ENCODE data around the gene SPTBN4. TPM values are rescaled to one million over a fixed set of nuclear protein-coding genes. Genes with fewer than 3 reads are reported as not detected.

Gene SPTBN4
- 161 TPM for total RNA-seq (ENCODE audit: unreplicated experiment)
- long read RNA-seq, transcript SPTBN4-203 (10 exons, 2,419 nt) = major isoform, 7 of 33 reads
- long read RNA-seq, transcript SPTBN4-210 (7 exons, 1,857 nt) = minor isoform, 5 of 33 reads
- long read RNA-seq, partial matches to known transcripts = 6 of 33 reads
- long read RNA-seq, other reads (novel, unspliced or antisense) = 13 of 33 reads

DNA sequence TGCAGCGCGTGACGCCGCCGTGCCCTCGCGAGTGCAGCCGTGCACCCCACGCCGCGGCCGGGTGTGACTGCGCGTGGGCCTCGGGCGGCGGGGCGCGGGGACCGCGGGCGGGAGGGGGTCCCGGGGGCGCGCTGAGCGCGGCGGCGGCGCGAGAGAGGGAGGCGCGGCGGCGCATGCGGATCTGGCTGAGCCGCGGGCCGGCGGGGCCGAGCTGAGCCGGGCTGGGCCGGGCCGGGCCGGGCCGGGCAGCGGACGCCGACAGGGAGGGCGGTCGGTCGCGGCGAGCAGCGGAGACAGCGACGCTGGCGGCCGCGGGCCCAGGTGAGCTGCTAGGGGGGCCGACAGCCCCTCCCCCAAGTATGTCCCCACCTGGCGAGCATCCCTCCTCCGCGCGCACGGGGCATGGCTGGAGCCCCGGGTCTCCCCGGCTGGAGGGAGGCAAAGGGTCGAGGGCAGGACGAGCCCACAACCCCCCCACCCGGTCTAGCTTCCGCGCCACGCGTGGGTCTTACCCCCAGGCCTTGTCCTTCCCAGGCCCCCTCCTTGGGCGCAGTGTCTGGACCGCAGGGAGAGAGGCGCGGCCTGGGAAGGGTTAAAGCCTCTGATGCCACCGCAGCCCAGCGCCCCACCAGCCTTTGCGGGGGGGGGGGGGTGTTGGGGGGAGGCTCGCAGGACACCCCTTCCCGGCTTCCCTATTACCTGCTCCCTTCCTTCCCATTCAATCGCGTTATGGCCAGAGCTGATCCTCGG, at the start of gene SPTBN4:
SPTBN4 (plus strand) TSS at position 17 of the 750 bp plus-strand sequence. CDS start 5,621 bp downstream, outside the sequence.
- TF ChIP-seq, protein P1, sequence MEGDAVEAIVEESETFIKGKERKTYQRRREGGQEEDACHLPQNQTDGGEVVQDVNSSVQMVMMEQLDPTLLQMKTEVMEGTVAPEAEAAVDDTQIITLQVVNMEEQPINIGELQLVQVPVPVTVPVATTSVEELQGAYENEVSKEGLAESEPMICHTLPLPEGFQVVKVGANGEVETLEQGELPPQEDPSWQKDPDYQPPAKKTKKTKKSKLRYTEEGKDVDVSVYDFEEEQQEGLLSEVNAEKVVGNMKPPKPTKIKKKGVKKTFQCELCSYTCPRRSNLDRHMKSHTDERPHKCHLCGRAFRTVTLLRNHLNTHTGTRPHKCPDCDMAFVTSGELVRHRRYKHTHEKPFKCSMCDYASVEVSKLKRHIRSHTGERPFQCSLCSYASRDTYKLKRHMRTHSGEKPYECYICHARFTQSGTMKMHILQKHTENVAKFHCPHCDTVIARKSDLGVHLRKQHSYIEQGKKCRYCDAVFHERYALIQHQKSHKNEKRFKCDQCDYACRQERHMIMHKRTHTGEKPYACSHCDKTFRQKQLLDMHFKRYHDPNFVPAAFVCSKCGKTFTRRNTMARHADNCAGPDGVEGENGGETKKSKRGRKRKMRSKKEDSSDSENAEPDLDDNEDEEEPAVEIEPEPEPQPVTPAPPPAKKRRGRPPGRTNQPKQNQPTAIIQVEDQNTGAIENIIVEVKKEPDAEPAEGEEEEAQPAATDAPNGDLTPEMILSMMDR (IDR thresholded peaks at IDR 0.05; ENCODE audit: partially characterized antibody, unreplicated experiment) = no peak
- no peak for DNase-seq
- no peaks in the 10 kb centered on the region for H3K36me3 Mint-ChIP-seq (ENCODE audit: unreplicated experiment)
- peak within 1 kb of the TSS; percentile 60 for H3K27ac Mint-ChIP-seq (ENCODE audit: unreplicated experiment)
- peaks cover 6% of the 10 kb centered on the region for H3K4me1 Mint-ChIP-seq (ENCODE audit: low read depth, unreplicated experiment)
- H3K9me3 Mint-ChIP-seq (ENCODE audit: unreplicated experiment) = no peaks in the 10 kb centered on the region
- peaks cover 23% of the 10 kb centered on the region for H3K27me3 Mint-ChIP-seq (ENCODE audit: unreplicated experiment)
- peak within 1 kb of the TSS; percentile 88 for H3K4me3 Mint-ChIP-seq (ENCODE audit: unreplicated experiment)

- Mint-ChIP-seq H3K27me3 (ENCODE audit: unreplicated experiment) (peaks cover 3% of the 10 kb centered on the region), H3K9me3 (ENCODE audit: unreplicated experiment) (peaks cover 6% of the 10 kb centered on the region), H3K27ac (ENCODE audit: unreplicated experiment) (peak overlapping the region; percentile 30), H3K4me3 (ENCODE audit: unreplicated experiment) (no peak overlapping the region), H3K36me3 (ENCODE audit: unreplicated experiment) (no peaks in the 10 kb centered on the region), H3K4me1 (ENCODE audit: low read depth, unreplicated experiment) (peaks cover 27% of the 10 kb centered on the region)
- TF ChIP-seq, protein P1 (IDR thresholded peaks at IDR 0.05; ENCODE audit: partially characterized antibody, unreplicated experiment) = no peak
- DNase-seq = no peak
Observed at GRCh38 chr19:40417643-40417981, 49.2 kb upstream of the SPTBN4 start.

GRCh38 chr19:40418040-40418439, 48.8 kb upstream of the SPTBN4 start:
- Mint-ChIP-seq H3K9me3 (ENCODE audit: unreplicated experiment) (peaks cover 6% of the 10 kb centered on the region), H3K36me3 (ENCODE audit: unreplicated experiment) (no peaks in the 10 kb centered on the region), H3K4me1 (ENCODE audit: low read depth, unreplicated experiment) (peaks cover 27% of the 10 kb centered on the region), H3K27ac (ENCODE audit: unreplicated experiment) (peak overlapping the region; percentile 76), H3K27me3 (ENCODE audit: unreplicated experiment) (peaks cover 3% of the 10 kb centered on the region), H3K4me3 (ENCODE audit: unreplicated experiment) (peak overlapping the region; percentile 28)
- TF ChIP-seq, protein P1 (IDR thresholded peaks at IDR 0.05; ENCODE audit: partially characterized antibody, unreplicated experiment) = no peak
- no peak for DNase-seq

DNA sequence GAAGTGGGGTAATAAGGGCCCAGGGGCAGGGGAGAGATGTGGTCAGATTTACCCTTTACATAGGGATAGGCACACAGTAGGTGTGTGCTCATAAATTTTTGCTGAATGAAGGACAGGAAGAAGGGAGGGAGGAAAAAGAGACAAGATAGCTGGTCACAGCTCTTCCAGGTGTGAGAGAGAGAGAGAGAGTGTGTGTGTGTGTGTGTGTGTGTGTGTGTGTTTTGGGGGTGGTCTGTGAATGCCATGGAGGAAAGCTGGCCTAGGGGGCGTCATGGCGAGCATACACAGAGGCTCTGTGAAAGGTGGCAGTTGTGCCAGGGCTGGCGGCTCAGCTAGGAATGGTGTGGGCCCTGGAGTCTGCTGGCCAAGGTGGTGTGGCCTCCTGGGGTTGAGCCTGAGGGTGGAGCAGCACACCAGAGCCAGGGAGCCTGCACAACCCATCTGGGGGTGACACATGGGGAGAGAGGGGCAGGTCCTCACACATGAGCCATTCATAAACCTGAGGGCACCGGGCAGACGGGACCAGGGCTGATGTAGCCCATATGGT, 47.7 kb upstream of the SPTBN4 start:
- TF ChIP-seq, protein P1 (IDR thresholded peaks at IDR 0.05; ENCODE audit: partially characterized antibody, unreplicated experiment) = no peak
- H3K9me3 Mint-ChIP-seq (ENCODE audit: unreplicated experiment) = peaks cover 6% of the 10 kb centered on the region

DNA sequence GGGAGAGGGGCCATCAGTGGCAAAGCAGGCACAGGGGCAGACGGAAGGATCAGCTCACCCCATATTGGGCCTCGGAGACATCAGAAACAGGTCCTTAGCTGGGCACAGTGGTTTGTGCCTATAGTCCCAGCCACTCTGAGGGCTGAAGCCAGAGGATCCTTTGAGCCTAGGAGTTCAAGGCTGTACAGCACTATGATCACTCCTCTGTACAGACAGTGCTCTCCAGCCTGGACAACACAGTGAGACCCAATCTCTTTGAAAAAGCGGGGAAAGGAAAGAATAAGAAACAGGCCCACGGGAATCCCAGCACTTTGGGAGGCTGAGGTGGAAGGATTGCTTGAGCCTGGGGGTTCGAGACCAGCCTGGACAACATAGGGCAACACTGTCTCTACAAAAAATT, 47.0 kb upstream of the SPTBN4 start:
- TF ChIP-seq, protein P1 (IDR thresholded peaks at IDR 0.05; ENCODE audit: partially characterized antibody, unreplicated experiment) = no peak
- peak overlapping the region; percentile 71 for H3K27ac Mint-ChIP-seq (ENCODE audit: unreplicated experiment)
- no peaks in the 10 kb centered on the region for H3K36me3 Mint-ChIP-seq (ENCODE audit: unreplicated experiment)
- H3K27me3 Mint-ChIP-seq (ENCODE audit: unreplicated experiment) = peaks cover 8% of the 10 kb centered on the region
- peaks cover 28% of the 10 kb centered on the region for H3K4me1 Mint-ChIP-seq (ENCODE audit: low read depth, unreplicated experiment)
- peak overlapping the region; percentile 57 for H3K4me3 Mint-ChIP-seq (ENCODE audit: unreplicated experiment)
- peaks cover 9% of the 10 kb centered on the region for H3K9me3 Mint-ChIP-seq (ENCODE audit: unreplicated experiment)
- DNase-seq = no peak

More for the DNA sequence above, 47.7 kb upstream of the SPTBN4 start:
- Mint-ChIP-seq H3K27ac (ENCODE audit: unreplicated experiment) (peak overlapping the region; percentile 71), H3K27me3 (ENCODE audit: unreplicated experiment) (peaks cover 4% of the 10 kb centered on the region), H3K4me3 (ENCODE audit: unreplicated experiment) (peak overlapping the region; percentile 57), H3K4me1 (ENCODE audit: low read depth, unreplicated experiment) (peaks cover 24% of the 10 kb centered on the region), H3K36me3 (ENCODE audit: unreplicated experiment) (no peaks in the 10 kb centered on the region)
- no peak for DNase-seq
